Breast epithelium (tissue), 3 donors: ENCODE results near the gene GPR42.
"Not testable (repeated sequence)": the region's sequence is repeated elsewhere in the genome, so short reads cannot be mapped to it uniquely, and the experiment has no call there.

Experiments used
- CTCF ChIP-seq, 3 donors: fragments of 450-650 bp; IDR thresholded peaks; one replicate each; pipeline ENCODE4 v1.5.1; 2016 to 2017; ENCODE audit warnings: antibody characterized with exemption in 3 of 3, mild to moderate bottlenecking in 3 of 3, moderate library complexity in 3 of 3
- POLR2AphosphoS5 ChIP-seq, 3 donors: sonication (generic); formaldehyde crosslinking; IDR thresholded peaks; one replicate each; pipeline ENCODE4 v1.6.1; 2017; ENCODE audit warnings: antibody characterized with exemption in 3 of 3

GRCh38 chr19:35374031-35374430, 3.2 kb downstream of the GPR42 start:
- not testable (repeated sequence) for TF ChIP-seq POLR2AphosphoS5, CTCF (IDR thresholded peaks at IDR 0.05)
